Activated CD4-positive, alpha-beta T cell treated with anti-CD3 and anti-CD28 coated beads for 24 hours (primary cell): Measurements from ENCODE around the gene BCAS3.
"Not testable (repeated sequence)": the region's sequence is repeated elsewhere in the genome, so short reads cannot be mapped to it uniquely, and the experiment has no call there.

Experiments used
- DNase-seq, 2 donors: peaks; one replicate each; pipeline ENCODE4 v3.0.0-alpha.2; 2020; ENCODE audit warnings: low read depth in 2 of 2

The BCAS3 gene

DNA sequence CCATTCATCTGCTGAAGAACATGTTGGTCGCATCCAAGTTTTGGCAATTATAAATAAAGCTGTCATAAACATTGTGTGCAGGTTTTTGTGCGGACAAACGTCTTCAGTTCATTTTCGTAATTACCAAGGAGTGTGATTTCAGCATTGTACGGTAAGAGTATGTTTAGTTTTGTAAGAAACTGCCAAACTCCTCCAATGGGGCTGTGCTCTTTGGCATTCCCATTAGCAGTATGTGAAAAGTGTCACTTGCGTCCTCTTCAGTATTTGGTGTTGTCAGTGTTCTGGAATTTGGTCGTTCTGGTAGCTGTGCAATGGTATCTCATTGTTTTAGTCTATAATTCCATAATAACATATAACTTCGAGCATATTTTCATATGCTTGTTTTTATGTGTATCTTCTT is 120.9 kb downstream of the BCAS3 start:
- no peak for DNase-seq

DNA sequence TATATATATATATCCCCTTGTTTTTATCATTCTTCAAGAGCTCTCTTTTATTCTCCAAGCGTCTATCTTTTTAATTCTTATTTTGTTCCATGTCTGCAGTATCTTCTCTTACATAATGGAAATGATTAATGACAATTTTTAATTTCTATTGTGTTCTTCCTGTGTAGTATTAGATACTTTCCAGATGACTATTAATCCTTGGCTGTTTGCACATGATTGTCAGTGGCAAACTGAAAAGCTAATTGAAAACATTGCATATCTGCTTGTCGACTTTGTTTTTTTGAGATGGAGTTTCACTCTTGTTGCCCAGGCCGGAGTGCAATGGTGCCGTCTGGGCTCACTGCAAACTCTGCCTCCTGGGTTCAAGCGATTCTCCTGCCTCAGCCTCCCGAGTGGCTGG is 124.7 kb downstream of the BCAS3 start:
- DNase-seq: no peak

- DNase-seq: no peak
These were observed 125.4 kb downstream of the BCAS3 start for GRCh38 chr17:60803059-60803458.

GRCh38 chr17:60804831-60805230 is 127.2 kb downstream of the BCAS3 start:
- DNase-seq: no peak

GRCh38 chr17:60809421-60809820 is 131.8 kb downstream of the BCAS3 start:
- no peak for DNase-seq

- not testable (repeated sequence) for DNase-seq
These were observed 137.3 kb downstream of the BCAS3 start for GRCh38 chr17:60814941-60815340.

- DNase-seq: no peak
These were observed 139.5 kb downstream of the BCAS3 start for GRCh38 chr17:60817192-60817591.

DNA sequence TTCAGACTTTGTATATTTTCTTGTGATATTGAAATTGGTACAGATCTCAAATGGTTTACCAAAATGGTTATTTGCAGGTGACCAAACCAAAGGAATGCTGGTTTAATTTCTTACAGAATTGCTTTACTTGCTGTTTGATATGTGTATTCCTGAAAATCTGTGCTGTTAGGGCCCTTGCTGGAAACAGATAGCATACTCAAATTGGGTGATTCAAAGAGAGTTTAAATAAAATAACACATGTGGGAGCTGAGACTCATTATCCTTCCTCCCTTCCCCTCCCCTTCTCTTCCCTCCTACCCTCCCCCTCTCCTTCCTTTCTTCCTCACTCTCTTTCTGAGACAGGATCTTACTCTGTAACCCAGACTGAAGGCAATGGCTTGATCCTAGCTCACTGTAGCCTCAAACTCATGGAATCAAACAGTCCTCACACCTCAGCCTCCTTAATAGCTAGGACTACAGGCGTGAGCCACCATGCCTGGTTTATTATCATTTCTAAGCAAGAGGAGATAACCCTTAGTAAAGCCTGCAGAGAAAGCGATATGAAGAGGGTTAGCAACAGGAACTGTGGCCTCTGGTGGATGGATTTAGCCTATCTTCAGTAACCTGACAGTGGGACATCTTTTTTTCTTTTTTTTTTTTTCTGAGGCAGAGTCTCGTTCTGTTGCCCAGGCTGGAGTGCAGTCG is 141.9 kb downstream of the BCAS3 start:
- DNase-seq: no peak

GRCh38 chr17:60823515-60823914 is 145.9 kb downstream of the BCAS3 start:
- DNase-seq: no peak

GRCh38 chr17:60825351-60825750 is 147.7 kb downstream of the BCAS3 start:
- no peak for DNase-seq

- DNase-seq: no peak
These were observed 150.3 kb downstream of the BCAS3 start for GRCh38 chr17:60827943-60828342.

DNA sequence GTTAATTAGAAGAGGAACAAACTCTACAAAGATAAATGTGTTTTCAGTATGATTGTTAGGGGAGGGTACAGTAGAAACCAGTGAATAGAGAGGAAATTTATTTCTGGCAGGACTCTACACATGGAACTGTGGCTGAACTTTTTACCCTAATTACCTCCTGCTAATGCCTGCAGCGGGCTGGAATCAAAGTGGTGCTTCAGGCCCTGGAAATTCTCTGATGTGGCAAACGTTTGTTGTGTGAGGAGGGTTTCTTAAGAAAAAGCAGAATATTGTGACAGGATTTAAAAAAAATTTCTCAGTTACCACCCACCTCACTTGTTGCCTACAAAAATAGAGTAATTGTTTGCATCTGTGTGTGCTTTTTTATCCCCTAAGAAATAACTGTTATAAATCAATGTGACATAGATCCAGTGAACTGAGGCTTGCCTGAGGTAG is 154.5 kb downstream of the BCAS3 start:
- DNase-seq: no peak

GRCh38 chr17:60832631-60833030 is 155.0 kb downstream of the BCAS3 start:
- DNase-seq: no peak

DNA sequence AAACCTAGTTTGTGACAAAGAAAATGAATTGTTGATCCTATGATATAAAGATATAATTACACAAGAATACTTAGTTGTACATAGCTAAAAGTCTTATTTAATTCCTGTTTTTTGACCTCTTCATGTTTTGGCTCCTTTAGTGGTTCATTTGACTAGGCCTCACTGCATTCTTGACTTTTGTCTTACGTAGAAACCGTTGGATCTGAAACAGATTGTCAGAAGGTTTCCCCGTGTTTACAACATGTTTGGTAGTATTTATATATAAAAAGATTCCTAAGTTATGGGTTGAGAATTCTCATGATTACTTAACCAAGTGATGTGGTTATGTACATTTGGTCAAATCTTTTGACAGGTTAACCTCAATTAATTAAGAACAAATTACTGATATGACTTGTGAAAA is 162.8 kb downstream of the BCAS3 start:
- DNase-seq: no peak

GRCh38 chr17:60845012-60845411 is 167.4 kb downstream of the BCAS3 start:
- no peak for DNase-seq

DNA sequence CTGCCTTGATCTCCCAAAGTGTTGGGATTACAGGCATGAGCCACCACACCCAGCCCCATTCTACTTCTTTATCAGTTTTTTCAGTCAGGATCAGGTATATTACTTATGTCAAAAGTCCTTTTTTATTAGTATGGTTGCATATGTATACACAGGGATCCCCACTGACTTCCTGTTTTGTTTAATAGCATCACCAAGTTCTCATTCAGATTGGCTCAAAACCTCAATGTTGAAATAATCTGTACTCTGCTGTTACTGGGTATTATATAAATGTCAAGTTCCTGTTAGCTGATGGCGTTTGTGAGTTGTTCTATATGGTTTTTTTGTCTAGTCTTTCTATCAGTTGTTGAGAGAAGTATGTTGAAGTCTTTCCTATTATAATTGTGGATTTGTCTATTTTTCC is 168.5 kb downstream of the BCAS3 start:
- no peak for DNase-seq

GRCh38 chr17:60851181-60851580 is 173.5 kb downstream of the BCAS3 start:
- no peak for DNase-seq

- no peak for DNase-seq
These were observed 180.0 kb downstream of the BCAS3 start for GRCh38 chr17:60857556-60858080.

GRCh38 chr17:60862482-60862881 is 184.8 kb downstream of the BCAS3 start:
- no peak for DNase-seq

- DNase-seq: no peak
These were observed 186.4 kb downstream of the BCAS3 start for GRCh38 chr17:60863892-60864707.

DNA sequence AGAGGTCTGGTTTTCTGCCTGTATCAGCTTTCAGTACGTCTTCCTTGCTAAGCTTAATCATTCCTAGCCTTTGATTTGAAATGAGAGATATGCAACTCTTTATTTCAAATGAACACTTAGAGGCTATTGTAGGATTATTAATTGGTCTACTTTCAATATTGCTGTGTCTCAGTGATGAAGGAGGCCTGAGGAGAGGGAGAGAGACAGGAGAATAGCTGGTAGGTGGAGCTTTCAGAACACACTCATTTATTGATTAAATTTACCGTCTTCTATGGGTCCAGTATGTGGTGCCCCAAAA is 187.0 kb downstream of the BCAS3 start:
- no peak for DNase-seq

- no peak for DNase-seq
These were observed 197.1 kb downstream of the BCAS3 start for GRCh38 chr17:60874772-60875171.
